Measurements from ENCODE around the gene POLQ.

- no peak for TF ChIP-seq CTCF (IDR thresholded peaks at IDR 0.05; ENCODE audit: extremely low read depth in 1 of 2, insufficient read depth in 1 of 2, low read depth in 1 of 2, low read length in 2 of 2)
- no peak for TF ChIP-seq POLR2A (IDR thresholded peaks at IDR 0.05; ENCODE audit: low read depth, low read length)
- no peak for TF ChIP-seq JUN (IDR thresholded peaks at IDR 0.05; ENCODE audit: borderline replicate concordance, insufficient read depth, insufficient read length, low read depth)
- TF ChIP-seq MAX (IDR thresholded peaks at IDR 0.05; ENCODE audit: insufficient read depth, insufficient read length): no peak
- TF ChIP-seq MYC (IDR thresholded peaks at IDR 0.05; ENCODE audit: low read depth, low read length): no peak
- no peak for TF ChIP-seq POLR2AphosphoS5 (IDR thresholded peaks at IDR 0.05; ENCODE audit: insufficient read depth, low read depth, low read length)
- TF ChIP-seq EZH2 (IDR thresholded peaks at IDR 0.05; ENCODE audit: borderline replicate concordance, low read depth, low read length, severe bottlenecking): no peak
- no peak for TF ChIP-seq FOS (IDR thresholded peaks at IDR 0.05; ENCODE audit: borderline replicate concordance, insufficient read depth, low read length)
- no peak for TF ChIP-seq GATA2 (IDR thresholded peaks at IDR 0.05; ENCODE audit: insufficient read depth, insufficient read length, low read depth, low read length)
Observed at GRCh38 chr3:121594850-121595249, 49.1 kb upstream of the POLQ start.

All from endothelial cell of umbilical vein (primary cell).